NCI-H1930 (cell line): ENCODE results near the gene BAZ2B.

Experiments used
- DNase-seq, 2 experiments: peaks; one replicate each; lab custom pipeline; 2025; lab: John Stamatoyannopoulos, UW

The BAZ2B gene

DNA sequence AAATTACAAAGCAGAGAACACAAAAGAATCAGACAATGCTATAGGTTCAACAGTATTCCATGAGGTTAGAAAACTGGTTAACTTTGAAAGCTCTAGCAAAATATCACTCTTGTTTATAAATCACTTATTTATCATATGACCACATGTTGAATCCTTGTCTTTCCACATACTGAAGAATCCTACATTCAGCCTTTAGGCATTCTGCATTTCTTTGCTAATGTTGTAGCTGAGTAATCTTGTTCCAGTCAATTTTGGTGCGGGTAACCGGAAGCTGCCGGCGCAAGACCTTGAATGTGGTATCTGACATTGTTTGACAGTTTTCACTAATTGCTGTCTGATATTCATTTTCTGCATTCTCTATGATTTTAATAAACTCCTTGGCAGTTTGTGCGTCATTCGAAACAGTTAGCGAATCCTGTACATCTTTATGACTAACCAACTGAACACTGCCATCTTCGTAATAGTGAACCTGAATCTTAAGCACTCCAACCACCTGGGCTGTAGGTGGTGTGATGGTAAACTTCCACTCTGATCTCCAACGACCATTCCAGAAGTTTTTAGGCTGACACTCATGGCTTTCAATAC lies 154.1 kb downstream of the BAZ2B start:
- DNase-seq: no peak

DNA sequence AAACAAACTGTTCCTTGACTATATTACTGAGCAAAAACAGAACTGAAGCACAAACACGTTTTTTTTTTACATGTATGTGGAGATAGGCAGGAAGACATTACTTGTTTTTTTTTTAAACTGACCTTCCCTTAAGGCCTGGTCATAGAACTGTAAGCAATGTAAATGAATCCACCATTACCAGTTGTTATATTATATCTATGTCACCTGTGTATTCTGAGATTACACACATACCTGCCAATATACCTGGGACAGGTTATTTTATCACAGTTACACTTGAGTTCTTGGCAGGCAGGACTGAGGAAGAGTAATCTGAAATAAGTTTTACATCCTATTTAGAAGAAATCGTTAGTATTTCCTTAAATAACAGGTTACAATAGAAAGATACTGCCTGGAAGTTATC lies 155.3 kb downstream of the BAZ2B start:
- no peak for DNase-seq

DNA sequence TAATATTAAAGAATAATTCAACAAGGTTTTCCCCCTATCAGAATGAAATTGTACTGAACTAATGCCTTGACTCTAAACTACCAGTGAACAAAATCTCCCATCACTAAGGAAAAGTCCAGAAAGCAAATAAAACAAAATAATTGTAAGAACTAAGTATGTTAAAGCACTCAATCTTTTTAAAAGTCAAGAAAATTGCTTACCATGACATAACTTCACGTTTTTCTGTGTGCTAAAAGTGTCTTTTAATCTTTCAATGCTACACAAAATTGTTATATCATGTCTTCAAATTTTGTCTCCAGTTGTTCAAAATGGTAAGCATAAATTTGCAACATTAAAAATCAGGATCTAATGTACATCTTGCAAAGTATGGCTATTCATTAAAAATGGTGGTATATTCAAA lies 156.1 kb downstream of the BAZ2B start:
- DNase-seq: no peak

DNA sequence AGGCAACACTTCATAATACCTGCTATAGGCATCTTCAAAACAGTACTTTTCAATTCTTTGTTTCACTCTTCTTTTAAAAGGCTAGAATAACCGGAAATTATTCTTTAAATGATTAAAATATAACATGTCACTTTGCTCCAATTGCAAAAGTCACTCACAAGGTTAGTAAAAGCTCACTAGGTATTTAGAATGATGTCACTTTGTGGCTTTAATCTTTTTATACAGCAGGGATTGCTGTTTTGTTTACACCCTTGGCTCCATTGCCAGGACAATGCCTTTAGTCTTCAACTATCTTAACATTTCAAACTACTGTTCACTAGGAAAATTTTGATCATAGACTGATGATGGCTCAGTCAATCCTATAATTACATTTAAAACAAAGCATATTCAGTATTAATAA lies 157.1 kb downstream of the BAZ2B start:
- DNase-seq: no peak

DNA sequence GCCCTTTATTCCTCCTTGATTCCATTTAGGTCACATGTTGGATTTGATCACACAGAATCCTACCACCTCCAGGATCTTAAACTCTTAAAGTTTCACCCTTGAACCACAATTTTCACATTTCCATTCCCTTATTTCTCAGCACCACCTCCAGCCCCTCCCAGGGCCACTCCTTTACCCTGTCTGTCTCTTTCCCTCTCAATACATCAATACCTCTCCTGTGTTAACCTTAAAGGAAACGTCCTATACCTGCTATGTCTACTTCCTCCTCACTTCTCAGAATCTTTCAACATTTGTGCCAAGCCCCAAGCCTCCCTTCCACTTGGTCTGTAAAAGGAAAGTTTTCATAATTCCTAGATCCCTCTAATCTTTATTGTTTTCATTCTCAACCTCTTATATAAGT lies 158.8 kb downstream of the BAZ2B start:
- DNase-seq: no peak

DNA sequence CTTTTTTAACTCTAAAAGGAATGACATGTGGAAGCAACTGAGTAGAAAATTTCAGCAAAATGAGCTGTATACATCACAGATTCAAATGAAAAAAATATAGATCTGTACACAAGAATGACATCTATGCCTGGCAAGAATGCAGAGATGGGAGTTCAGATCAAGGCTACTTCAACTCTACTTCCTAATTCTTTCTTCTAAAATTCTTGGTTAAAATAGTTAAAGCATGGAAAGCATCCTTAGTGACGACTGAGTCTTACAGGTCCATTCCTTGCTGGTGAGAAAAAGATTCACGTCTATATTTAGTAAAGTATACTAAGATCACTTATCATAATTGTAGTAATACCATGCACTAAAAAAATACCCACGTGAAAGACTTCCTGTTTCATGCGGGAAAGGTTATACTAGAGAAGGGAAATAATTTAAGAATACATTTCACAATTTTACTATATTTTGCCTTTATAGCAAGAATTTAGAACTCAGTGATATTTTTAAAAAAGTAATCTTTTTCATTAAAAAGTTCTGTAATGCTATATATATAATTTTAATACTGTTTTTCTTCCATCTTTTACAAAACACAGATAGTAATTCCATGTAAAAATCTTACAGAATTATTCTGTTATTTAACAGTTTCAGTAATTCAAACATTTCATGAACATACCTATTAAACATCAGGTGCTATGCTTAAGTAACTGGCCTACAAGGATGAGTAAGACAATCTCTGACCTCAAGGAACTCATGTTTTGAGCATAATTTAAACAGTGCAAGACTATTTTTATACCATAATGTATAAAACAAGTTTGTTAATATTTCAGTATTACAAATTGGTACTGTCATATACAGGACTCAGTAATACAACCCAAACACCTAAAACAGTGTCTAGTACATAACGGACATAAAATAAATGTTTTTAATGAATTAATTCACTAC lies 159.6 kb downstream of the BAZ2B start:
- no peak for DNase-seq

DNA sequence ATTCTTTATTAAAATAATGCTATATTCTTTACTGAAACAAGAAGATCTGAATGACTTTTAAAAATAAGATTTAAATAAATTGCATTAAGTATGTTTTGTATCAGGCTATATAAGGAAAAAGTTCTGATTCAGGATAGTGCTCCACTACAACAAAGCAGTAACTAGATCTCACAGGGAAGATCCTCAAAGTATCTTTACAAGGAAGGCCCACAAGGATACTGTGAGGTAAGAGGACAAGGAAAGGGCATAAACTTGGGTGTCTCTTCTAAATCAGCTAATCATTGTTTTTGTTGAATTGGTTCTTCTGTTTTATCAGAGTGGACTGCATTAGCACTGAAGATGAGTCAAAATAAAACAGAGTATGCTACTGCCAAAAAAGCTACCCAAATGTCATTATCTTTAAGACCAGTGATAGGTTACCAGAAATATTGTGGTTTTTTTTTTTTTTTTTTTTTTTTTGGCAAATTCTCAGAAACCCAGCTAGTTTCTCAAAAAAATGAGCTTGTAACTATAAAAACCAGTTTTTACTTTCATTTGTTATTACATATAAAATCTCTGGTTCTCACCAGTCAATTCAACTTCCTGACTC lies 160.9 kb downstream of the BAZ2B start:
- DNase-seq: no peak

DNA sequence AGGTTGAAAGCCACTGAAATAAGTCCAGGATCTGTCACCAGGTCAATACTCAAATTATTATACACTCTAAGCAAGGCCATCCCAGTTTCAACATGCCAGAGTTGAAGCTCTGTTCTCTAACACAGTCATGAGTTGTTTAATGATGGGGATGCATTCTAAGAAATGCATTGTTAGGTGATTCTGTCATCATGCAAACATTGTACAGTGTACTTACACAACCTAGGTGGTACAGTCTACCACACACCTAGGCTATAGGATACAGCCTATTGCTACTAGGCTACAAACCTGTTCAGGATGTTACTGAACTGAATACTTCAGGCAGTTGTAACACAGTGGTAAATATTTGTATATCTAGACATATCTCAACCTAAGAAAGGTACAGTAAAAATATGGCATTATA lies 162.2 kb downstream of the BAZ2B start:
- no peak for DNase-seq

DNA sequence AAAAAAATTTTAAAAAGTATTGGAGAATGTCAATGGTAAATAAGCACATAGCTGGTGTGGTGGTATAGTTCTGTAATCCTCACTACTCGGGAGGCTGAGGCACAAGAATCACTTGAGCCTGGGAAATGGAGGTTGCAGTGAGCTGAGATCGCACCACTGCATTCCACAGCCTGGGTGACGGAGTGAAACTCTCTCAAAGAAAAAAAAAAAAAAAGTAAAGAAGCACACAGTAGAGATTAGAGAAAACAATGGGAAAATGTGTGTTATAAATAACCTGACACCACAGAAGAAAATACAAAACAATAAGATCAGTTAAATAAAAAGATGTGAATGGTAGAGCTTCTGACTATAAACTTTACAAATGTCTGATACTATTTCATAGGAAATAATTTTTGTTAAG lies 166.2 kb downstream of the BAZ2B start:
- DNase-seq: no peak

DNA sequence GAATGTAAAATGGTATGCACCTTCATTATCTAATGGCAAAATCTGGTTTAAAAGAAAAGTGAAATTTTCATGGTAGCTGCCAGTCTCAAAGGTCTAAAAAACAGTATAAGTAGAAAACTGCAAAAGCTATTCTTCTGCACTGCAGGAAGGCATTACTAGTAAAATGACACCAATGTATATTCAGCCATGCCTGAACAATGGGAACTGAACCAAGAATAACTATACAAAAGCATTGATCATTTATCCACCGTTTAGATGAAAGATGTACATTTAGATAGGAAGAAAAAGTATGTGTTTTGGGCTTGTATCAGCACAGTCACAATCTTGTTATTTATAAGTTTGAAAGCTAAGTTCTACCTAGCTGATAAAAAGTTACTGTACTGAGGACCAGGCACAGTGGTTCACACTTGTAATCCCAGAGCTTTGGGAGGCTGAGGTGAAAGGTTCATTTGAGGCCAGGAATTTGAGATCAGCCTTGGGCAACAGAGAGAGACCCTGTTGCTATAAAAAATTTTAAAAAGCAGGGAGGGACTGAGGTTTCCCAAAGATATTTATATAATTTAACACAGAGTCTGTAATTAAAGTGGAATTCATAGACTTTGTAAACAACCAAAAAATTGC lies 166.7 kb downstream of the BAZ2B start:
- DNase-seq: no peak

DNA sequence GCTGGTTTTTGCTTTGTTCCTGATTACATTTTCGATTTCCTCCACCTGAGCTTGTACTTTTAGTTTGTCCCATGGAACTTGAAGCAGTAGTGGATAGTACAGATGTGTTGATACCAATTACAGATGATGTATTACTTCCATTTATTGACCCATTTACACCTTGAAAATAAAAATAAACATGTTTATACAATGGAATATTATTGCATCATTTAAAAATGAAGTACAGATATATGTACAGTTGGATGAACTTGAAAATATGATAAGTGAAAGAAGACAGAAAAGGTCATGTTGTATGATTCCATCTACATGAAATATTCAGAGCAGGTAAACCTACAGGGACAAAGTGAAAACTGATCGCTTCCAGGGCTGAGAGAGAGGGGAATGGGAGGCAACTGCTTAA lies 169.5 kb downstream of the BAZ2B start:
- DNase-seq: no peak

DNA sequence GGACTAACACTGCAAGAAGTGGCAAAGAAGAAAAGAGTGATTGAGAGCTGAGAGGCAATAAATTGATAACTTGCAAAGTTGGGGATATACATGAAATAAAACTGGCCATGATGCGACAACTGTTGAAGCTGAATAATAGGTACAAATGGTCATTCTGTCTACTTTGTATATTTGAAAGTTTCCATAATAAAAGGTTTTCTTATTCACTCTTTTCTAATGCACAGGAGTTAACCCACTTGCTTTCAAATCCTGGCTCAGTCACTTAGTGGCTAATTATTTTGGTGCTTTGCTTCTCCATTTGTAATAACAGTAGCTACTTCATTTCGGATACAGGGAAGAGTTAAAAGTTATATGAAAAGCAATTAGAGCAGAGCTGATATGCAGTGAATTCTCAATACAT lies 170.1 kb downstream of the BAZ2B start:
- DNase-seq: no peak

DNA sequence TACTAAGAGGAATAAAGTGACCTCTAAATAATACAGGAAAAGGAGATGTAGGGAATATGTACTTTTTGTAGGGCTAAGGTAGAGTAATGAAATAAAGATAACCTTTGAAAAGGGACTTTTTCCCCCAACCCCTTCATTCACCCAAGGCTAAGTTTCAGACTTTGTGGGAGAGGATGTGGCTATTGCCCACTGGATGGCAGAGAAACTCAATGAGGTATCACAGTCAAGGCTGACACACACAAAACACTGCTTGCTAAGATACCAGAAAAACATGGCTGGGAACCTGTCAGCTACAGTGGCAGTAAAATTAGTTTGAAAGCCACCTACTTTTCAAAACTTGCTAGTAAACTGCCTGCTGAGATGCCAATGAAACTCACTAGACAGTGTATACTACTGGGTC lies 171.0 kb downstream of the BAZ2B start:
- DNase-seq: no peak

DNA sequence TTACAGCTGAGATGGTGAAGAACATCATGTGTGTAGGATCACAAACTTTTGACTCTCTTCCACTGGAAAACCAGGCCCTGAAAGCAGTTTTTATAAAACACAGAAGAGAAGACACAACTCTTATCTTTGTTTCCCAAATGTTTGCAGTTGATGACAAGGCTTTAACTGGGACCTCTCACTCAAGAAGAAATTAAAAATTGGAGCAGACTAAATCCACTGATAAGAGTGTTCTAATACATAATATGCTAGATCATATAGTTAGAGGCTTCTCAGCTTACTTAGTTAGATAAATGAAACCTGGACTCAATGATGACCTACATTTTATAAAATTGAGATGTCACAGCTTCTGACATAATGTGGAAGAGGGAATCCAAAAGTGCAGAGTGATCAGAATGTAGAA lies 171.6 kb downstream of the BAZ2B start:
- no peak for DNase-seq

DNA sequence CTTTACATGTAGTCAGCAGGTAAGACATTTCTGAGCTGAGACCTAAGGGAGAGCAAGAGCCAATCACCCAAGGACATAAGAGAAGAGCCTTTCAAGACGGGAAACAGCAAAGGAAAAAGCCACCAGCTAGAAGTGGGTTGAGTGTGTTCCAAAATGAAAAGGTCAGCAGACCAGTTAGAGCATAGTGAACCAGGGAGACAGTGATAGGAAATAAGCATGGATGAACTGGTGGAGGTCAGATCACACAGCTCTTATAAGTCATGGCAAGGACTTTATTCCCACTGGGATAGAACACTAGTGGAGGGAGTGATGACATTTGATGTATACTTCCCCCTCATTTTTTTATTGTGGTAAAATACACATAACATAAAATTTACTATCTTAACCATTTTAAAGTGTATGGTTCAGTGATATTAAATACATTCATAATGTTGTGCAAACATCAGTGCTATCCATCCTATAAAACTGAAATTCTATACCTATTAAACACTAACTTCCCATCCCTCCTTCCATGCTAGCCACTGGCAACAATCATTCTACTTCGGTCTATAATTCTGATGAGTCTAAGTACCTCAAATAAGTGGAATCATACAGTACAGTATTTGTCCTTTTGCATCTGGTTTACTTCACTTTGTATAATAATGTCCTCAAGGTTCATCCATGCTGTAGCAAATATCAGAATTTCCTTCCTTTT lies 174.0 kb downstream of the BAZ2B start:
- DNase-seq: no peak

DNA sequence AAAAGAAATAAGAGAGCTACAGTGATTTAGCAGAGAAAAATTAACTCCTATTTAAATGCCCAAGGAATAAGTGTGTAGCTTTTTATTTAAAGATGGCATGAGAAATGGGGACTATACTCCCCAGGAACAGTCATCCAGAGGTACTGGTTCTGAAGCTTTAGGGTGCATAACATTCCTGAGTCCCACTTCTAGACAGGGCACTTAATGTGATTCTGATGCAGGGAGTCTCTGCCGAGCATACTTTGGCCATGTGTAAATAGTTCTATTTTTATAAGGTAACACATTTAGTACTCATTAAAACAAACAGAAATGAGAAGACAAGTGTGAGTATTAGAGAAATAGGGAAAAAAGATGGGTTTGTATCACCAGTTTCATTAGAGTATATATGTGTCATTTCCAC lies 175.2 kb downstream of the BAZ2B start:
- no peak for DNase-seq

DNA sequence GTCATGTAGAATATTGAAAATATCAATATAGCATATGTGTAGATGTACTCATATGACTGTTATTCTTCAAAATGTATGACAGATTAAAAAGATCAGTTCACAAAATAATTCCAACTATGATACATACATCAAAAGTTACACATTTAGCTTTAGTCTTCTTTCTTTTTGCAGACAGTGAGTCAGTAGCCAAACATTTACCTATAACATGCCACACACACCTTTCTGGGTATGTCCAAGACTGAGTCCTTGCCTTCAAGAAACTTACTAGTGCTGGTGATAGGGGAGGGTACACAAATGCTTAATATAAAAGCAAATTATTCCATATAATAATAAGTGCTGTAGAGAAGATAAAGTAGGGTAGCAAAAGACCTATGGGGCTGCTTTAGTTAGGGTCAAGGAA lies 176.9 kb downstream of the BAZ2B start:
- DNase-seq: no peak

DNA sequence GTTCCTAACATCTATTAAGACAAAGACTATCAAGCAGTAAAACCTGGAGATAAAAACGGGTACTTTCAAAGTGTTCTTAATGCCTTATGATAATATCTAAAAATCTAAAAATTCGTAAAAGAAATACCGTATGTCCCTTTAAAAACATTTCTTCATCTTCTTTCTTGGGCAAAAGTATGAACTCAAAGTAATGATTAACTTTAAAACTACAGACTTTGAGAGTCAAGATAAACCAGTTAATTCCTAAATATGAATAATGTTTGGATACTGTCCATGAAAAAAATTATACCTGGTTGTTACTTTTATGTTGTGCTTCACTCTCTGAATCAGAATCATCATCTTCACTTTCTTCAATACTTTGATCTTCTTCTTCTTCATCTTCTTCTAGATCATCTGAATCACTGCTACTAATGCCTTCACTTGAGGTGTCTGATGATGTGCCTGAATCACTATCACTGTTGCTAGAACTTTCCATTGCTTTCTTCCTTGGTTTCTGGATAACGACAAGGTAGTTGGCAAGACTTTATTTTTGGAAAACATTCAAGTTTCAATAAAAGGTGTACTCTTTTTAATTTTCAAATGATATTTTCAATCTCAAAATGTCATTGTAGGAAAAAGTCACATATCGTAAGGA lies 177.5 kb downstream of the BAZ2B start:
- no peak for DNase-seq

DNA sequence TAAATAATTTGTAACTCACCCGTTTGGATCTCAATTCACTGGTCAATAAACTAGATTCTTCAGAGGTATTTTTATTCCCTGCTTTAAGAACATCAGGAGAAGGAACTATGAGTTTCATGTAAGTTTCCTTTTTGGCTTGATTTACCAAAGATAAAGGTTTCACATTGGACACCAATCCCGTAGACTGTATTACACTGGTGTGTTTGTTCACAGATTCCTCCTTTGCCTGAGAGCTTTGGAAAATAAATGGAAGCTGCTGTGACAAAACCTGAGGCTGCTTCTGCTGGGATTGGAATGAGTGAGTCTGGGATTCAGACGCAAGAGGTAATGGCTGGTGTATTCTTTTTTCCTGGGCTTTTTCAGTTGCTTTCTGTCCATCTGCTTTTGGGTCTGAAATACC lies 178.1 kb downstream of the BAZ2B start:
- DNase-seq: no peak

DNA sequence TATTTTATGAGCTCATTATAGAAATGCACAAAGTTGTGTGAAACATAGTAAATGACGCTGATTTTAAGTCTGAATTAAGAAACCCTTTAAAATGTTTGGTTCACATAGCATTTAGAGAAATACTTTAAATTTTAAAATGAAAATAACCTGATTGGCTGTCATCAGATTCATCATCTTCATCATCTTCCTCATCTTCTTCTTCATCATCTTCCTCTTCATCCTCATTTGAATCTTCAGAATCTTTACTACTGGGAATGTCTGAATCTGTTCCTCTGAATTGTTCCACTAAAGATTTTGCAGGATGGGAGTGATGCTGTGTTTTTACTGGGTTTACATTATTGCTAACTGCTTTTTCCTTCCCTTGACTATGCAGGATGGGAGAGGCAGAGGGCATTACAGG lies 183.7 kb downstream of the BAZ2B start:
- no peak for DNase-seq

DNA sequence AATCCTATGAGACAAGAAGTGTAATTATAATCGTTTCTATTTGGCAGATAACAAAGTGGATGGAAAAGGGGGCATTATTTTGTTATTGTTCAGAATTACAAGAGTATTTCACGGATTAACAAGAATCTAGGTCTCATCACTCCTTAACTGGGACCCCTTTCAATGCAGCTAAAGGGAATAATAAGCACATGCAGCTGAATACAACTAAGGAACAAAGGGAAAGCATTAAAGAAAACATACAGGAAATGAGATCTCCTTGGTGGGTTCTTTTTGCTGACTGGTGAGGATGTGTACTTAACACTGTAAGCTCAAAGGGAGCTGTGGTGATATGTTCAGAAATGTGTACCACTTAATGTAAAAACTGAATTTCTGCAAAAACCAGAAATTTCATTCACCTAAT lies 189.3 kb downstream of the BAZ2B start:
- no peak for DNase-seq

DNA sequence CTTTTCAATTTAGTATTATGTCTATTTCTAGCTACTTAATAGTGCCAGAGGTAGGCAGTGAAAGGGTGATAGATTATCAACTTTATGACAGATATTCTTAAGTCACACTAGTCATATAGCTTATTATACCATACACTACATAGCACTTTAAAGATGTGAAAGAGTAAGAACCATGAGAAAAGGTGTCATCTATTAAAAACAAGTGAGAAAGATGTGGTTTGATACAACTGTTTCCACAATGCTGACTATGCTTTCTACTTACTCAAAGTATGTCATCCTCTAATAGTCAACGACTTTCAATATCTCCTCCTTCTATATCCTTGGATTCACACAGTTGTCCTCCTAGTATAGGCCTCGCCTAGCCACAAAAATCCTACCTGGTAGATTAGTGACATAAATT lies 196.9 kb downstream of the BAZ2B start:
- no peak for DNase-seq
